HG03159 (cell line): Measurements from ENCODE around the gene ATXN2L.

ENCODE experiments used
- ATAC-seq: cut with Tn5 transposase; IDR thresholded peaks from one replicate; pipeline ENCODE4 v1.9.1; 2021; ENCODE audit warnings: mild to moderate bottlenecking, moderate library complexity; ENCODE audit not compliant: unreplicated experiment

ATXN2L gene

DNA sequence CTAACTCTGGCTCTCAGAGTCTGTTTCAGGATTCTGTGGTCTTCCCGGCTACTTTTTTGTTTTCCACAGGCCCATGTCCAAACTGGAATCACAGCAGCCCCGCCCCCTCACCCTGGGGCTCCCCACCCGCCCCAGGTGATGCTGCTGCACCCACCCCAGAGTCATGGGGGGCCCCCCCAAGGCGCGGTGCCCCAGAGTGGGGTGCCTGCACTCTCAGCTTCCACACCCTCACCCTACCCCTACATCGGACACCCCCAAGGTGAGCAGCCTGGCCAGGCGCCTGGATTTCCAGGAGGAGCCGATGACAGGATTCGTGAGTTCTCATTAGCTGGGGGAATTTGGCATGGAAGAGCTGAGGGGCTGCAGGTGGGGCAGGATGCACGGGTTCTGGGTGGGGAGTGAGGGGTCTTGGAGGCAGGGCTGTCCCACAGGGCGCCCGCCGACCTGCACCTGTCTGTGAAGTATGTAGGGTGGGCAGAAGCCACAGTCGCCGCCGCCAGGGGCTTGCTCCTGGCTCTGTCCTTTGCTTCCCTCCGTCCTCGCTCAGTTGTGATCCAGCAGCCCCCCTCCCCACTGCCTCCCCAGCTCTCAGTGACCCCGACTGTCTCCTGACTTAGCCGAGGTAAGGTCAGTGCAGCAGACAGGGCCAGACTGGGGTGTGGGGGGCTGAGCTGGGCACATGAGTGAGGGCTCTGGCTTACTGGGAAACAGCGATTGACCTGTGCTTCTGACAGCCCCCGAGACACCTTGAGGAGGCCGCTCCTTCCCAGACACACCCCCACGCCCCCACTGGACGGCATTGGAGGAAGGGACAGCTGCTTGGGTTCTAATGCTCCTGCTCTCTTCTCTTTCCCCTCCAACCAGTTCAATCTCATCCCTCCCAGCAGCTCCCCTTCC lies 13.3 kb downstream of the ATXN2L start:
- no peak for ATAC-seq

DNA sequence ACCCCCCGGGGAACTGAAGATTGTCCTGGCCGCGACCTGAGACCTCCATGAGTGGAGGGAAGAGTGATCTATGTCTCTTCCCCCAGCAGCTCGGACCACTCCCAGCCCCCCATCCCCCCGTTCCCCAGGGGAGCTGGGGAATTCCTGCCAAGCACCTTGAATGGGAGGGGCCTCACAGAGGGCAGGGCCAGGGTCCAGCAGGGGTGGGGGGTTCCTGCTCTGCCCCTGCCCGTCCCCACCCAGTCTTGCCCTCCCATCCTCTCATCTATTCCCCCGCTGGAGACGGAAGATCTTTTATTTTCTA lies 13.9 kb downstream of the ATXN2L start:
- no peak for ATAC-seq

DNA sequence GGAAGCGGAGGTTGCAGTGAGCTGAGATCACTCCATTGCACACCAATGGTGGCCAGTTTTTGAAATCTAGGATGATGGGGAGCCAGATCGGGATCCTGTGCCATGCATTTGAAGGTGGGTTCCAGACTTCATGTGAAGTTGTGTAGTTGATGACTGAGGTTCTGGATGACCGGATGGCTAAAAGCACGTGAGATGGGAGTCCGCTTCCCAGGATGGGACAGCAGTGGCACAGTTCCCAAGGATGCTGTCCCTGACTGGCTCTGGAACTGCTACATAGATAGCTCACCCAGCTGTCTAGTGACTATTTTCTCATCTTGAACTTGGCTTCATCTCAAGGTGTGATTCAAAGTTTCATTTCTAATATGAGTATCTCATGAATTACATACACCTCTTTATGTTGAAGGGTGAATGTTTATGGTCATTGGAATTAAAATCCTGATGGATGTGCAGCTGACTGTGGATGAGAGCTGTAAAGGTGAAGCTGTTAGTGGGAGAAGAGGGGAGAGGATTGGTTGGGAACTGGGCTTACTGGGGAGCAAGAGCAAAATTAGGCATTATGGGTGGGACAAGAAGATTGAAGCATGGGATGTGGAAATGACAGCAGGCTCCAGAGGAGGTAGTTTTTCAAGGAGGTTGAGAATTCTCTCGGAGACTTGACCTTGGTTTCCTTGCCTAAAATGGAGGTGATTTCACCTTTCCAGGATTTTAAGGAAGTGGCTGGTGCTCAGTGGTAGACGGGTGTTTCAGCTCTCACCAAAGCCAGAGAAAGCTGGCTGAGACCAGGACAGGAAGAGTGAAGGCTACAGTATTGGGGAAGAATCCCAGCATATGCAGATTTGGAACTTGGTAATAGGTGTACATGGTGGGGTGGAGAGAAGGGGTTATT lies 15.1 kb downstream of the ATXN2L start:
- ATAC-seq: no peak

DNA sequence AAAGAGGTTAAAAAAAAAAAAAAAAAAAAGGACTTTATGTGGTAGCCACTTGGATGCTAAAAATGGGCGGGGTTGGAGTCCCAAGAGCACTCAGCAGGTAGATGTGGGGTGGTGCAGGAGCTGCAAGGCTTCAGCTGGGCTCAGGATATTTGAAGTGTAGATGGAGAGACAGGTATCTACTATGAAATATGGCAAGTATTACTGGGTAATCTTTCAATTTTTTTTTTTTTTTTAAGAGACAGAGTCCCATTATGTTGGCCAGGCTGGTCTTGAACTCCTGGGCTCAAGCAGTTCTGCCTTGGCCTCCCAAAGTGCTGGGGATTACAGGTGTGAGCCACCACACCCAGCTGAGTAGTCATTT lies 15.7 kb downstream of the ATXN2L start:
- ATAC-seq: no peak

DNA sequence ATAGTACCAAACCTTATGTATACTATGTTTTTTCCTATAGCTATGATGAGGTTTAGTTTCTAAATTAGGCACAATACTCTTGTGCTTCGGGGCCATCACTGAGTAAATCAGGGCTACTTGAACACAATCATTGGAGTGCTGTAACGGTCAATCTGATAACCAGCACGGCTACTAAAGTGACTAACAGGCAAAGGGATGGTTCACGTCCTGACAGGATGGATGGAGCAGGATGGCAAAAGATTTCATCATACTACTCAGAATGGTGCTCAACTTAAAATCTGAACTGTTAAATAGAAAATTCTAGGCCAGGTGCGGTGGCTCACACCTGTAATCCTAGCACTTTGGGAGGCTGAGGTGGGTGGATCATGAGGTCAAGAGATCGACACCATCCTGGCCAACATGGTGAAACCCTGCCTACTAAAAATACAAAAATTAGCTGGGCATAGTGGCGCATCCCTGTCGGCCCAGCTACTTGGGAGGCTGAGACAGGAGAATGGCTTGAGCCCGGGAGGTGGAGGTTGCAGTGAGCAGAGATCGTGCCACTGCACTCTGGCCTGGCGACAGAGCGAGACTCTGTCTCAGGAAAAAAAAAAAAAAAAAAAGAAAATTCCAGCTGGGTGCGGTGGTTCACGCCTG lies 16.3 kb downstream of the ATXN2L start:
- ATAC-seq: no peak

DNA sequence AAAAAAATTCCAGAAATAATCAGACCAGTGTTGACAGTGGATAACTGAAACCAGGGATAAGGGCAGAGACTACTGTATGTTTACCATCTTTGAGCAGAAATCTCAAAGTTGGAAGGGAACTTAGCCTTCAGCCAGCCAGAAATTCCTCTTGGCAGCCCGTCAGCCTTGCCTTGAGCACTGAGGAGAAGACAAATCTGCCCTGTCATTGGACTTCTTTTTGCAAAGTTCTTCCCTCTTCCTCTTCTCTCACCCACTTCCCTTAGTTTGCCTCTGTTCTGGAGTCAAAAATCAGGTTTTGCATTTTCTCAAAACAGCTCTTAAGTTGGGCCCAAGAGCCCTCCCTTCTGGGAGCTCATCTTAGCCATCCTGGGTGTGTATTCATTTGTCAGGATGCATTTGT lies 17.1 kb downstream of the ATXN2L start:
- no peak for ATAC-seq

DNA sequence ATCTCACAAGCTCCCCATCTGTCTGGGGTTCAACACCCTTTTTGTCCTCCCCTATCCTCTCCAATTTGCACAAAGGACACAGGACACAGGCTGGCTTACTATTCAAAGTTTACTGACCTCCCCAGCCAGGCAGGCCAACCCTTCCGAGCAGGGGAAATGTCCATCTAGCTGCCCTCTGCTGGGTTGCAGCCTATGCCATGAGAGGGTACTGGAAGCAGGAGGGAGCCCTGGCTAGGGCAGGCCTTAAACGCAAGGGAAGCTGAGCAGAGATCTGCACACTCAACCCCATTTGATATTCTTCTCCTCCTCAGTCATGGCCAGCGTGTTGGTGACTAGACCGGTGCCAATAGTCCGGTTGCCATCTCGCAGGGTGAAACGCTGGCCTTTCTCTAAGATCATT lies 19.9 kb downstream of the ATXN2L start:
- ATAC-seq: no peak

DNA sequence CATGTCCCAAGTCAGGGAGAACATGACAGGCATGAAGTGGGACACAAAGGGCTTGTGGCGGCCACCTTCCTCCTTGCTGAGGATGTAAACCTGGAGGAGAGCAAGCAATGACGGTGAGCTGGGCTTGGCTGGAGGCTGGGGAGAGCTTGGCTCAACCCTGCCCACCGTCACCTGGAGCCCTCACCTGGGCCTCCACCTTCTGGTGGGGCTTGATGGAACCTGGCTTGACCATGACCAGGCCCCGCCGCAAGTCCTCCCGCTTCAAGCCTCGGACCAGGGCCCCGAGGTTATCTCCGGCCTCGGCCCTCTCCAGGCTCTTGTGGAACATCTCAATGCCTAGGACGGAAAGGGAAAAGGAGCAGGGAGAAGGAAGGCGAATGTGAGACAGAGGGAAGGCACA lies 21.0 kb downstream of the ATXN2L start:
- no peak for ATAC-seq

DNA sequence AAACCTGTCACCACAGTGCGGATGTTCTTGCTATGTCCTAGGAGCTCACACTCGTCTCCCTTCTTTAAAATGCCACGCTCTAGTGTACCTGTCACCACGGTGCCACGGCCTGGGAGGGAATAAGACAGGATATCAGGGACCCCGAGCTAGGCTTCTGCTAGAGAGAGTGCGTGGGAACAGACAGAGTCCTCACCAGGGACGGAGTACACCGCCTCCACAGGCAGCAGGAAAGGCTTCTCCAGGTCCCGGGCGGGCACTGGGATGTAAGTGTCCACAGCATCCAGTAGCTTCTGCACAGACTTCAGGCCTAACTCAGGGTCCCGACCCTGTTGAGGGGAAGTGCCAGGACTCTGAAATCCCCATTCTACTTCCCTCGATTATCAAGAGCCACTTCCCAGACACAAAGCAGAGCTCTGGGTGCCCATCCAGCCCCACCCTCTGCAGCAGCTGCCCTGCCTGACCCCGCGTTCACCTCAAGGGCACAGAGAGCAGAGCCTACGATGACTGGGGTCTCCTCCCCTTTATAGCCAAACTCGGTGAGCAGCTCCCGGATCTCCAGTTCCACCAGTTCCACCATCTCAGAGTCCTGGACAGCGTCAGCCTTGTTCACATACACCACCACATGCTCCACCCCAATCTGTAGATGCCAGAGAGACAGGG lies 21.6 kb downstream of the ATXN2L start:
- ATAC-seq: no peak

DNA sequence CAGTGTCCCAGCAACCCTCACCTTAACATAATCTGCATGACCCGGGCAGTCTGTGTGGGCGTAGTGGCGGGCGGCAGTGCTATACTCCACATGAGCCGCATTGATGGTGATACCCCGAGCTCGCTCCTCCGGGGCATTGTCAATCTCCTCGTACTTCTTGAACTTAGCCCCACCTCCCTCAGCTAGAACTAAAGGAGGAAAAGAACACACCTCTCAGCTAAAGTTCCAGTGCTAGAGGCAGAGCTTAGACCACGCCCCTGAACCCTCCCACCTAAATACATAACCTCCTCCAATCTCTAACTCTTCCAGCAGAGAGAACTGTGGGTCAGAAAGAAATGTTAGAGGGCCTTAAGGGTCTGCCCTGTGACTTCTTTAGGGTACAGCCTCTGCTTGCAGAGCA lies 22.5 kb downstream of the ATXN2L start:
- no peak for ATAC-seq

DNA sequence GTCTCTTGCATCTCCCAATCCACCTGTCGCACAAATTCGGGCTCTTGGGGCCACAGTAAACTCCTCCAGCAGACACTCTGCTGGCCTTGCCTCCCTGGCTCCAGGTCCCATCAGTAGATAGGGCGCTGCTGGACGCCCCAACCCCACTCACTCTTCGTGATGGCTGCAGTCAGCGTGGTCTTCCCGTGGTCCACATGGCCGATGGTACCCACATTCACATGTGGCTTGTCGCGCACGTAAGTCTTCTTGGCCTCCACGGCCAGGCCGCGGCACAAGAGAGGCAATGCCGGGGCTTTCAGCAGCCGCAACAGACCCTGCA lies 22.9 kb downstream of the ATXN2L start:
- ATAC-seq: no peak

DNA sequence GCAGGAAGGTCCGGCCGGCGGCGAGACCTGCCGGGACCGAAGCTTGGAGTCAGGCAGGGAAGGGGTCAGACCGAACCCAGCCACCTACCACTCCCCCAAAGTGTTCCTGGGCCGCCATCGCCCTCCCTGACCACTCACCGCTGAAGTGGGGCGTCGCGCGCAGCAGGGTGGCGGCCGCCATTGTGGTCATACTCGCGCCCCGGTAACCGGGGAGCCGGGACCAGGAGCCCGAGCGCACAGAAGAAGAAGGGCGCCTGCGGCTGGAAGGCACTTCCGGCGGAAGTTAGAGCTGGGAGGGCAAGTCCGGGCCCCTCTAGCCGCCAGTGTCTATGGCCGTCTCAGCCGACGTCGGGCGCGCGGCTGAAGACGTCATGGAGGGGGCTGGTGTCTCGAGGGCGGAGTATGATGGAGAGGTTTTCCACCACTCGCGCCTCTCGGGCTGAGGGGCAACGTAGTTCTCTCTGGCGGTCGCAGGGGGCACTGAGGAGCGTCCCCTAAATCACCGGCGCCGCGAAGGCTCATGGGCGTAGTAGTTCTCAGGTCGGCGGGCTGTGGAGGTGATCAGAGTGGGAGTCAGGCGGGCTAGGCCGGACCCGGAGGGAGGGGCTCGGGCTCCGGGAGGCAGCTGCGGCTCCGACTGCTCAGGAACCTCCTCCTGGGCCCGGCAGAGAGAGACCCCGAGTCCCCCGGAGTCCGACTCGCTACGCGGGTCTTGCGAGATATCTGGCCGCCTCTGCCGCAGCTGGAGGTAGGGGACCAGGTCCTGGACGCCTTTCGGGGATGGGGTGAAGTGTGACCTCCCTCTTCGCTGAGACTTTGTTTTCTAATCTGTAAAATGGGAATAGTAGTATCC lies 23.5 kb downstream of the ATXN2L start, which contains the start of gene TUFM:
TUFM (minus strand) TSS at position 269 of the 853 bp plus-strand sequence; CDS start at position 190, 79 bp downstream.
- ATAC-seq: peak; percentile 90

DNA sequence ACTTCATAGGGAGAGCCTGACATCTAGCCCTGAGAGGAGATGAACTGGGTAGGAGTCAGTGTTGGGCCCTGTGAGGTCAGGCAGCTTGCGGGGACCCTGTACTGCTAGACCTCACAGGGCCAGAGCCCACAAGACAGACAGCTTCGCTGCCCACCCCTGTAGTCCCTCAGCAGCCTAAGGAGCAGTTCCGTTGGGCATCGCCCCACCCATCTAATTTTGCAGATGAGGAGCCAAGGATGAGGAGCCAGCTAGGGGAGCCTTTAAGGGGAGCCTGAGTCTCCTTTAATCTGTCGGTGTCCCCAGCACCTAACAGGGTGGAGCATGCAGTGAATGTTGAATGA lies 24.1 kb downstream of the ATXN2L start:
- no peak for ATAC-seq

DNA sequence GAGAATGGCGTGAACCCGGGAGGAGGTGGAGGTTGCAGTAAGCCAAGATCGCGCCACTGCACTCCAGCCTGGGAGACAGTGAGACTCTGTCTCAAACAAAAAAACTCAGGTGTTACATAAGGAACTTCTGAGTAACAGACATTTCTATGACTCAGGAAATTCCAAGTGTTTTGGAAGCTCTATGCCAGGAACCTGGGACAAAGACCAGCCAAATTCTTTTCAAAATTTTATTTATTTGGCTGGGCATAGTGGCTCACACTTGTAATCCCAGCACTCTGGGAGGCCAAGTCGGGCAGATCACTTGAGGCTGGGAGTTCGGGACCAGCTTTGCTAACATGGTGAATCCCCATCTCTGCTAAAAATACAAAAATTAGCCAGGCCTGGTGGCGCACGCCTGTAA lies 35.6 kb downstream of the ATXN2L start:
- no peak for ATAC-seq

DNA sequence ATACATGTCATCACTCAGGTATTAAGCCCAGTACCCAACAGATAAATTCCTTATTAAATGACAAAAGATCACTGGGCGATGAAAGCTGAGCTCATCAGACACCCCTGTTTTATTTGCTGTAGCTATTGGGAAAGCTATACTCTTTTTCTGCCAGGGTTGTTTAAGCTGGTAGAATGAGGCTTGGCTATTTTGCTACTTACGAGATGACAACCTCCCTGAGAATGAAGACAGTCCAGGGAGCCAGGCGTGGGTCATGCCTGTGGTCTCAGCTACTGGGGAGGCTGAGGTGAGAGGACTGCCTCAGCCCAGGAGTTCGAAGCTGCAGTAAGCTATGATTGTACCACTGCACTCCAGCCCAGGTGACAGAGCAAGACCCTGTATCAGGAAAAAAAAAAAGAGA lies 36.5 kb downstream of the ATXN2L start:
- ATAC-seq: no peak

DNA sequence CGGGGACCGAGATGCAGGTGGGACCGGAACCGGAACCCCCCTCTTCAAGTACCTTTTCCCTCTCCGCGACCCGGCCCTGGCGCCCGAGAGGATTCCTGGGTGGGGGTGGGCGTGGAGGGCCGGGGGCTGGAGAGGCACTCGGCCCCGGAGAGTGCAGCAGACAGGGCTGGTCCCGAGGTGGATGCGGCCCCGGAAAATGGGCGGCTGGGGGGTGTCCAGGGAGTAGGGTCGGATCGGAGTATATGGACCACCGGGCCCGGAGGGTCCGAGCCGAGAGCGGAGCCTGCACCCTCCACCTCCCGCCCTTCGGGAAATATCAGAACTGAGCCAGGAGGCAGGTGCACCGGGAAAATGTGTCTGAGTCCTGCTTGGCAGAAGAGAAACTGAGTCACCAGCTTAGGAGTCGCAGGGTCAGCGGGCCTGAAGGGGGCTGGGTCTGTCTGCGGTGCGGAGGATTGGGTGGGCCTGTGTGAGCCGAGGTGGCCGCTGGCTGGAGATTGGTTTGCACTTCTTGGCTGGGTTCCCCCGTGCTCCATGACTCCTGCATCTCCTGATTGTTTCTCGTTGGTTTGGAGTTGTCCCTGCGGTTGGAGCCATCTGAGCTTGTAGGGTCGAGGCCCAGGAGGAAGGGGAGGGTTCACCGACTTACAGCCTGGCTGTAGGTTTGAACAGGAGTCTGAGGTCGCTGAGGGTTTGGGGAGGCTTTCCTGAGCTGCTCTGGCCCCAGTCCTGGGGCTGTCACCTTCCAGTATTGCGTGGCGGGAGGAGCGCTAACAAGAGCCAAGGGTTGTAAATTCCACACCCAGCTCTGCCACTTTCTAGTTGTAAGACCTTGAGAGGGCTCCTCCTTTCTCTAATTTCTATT lies 41.4 kb downstream of the ATXN2L start:
- ATAC-seq: no peak

DNA sequence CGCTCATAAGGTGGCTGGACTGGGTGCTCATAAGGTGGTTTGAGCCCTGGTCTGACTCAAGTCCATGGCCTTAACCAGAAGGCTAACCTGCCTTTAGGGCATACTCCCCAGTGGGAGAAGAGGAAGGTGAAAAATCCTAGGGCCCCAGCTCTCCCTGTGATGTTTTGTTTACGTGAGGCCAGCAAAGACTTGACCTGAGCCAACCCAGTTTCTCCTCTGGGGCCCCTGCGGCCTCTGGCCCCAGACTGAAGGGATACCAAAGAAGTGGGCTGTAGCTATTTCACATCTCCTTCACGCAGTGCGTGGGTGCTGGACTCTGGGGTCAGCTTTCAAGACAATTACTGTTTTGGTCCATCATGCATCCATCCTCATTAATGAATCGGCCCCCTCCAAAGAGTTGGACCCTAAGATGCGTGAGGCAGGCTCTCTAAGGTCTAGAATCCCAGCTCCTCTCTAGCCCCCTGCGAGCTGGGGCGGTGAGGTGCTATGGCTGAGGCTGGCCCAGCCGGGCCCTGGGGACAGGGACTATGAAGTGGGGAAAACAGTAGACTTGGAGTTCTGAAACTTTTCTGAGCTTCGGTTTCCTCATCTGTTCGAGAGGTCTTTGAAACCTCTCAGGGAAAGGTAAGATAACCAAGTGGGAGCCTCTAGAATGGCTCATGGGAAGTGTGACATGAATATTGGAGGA lies 42.3 kb downstream of the ATXN2L start:
- ATAC-seq: no peak

DNA sequence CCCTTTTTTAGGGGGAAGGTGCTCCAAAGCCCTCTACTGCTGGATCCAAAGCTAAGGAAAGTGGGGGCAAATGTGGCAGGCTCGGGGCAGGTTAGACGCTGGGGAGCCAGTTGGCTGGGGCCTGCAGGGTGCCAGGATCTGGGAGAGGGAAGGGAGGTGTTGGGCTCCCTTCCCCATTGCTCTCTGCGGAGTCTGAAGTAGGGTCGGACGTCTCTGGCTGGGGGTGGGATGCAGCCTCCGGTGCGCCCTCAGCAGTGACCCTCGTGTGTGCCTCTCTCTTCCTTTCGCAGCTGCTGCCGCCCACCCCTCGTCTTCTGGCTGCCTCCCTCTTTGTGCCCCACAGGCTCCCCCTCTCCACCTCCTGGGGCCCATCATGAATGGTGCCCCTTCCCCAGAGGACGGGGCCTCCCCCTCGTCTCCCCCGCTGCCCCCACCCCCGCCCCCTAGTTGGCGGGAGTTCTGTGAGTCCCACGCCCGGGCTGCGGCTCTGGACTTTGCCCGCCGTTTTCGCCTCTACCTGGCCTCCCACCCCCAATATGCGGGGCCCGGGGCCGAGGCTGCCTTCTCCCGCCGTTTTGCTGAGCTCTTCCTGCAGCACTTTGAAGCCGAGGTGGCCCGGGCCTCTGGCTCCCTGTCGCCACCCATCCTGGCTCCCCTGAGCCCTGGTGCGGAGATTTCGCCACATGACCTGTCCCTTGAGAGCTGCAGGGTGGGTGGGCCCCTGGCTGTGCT lies 43.1 kb downstream of the ATXN2L start:
- ATAC-seq: no peak
